Measurements from ENCODE around the gene PDSS1. TPM values are rescaled to one million over a fixed set of nuclear protein-coding genes. Genes with fewer than 3 reads are reported as not detected.
"Not testable (repeated sequence)": the region's sequence is repeated elsewhere in the genome, so short reads cannot be mapped to it uniquely, and the experiment has no call there.

The PDSS1 gene
- total RNA-seq, 1 experiment from 2014 or later = 18.4 TPM

GRCh38 chr10:26681076-26681475 is 16.4 kb upstream of the PDSS1 start:
- no peak overlapping the region for H4K5ac ChIP-seq (ENCODE audit: insufficient read length, low read depth, low read length)
- Mint-ChIP-seq H3K4me3 (no peak overlapping the region), H3K27ac (no peak overlapping the region), H3K4me1 (no peaks in the 10 kb centered on the region), H3K9me3 (no peaks in the 10 kb centered on the region), H3K27me3 (ENCODE audit: low read depth) (no peaks in the 10 kb centered on the region), H3K36me3 (ENCODE audit: insufficient read depth in 1 of 3, low read depth in 3 of 3) (no peaks in the 10 kb centered on the region)
- H3K4me1 ChIP-seq (ENCODE audit: insufficient read depth, low read length) = no peaks in the 10 kb centered on the region
- H2BK5ac ChIP-seq (ENCODE audit: insufficient read length, low read length) = no peak overlapping the region
- H3K23me2 ChIP-seq (ENCODE audit: insufficient read length, low read depth, low read length, poor library complexity, severe bottlenecking) = no peaks in the 10 kb centered on the region
- DNase-seq = no peak
- no peak overlapping the region for H2BK12ac ChIP-seq (ENCODE audit: insufficient read length, low read depth, low read length)
- no peak overlapping the region for H3K4ac ChIP-seq (ENCODE audit: low read depth, low read length)
- no peaks in the 10 kb centered on the region for H3K79me2 ChIP-seq (ENCODE audit: insufficient read depth, low read length)
- H3K27me3 ChIP-seq (ENCODE audit: insufficient read depth, low read length) = no peaks in the 10 kb centered on the region
- H2AK5ac ChIP-seq (ENCODE audit: insufficient read length, low read length) = no peak overlapping the region
- H2BK15ac ChIP-seq (ENCODE audit: low read depth, low read length) = no peak overlapping the region
- no peak overlapping the region for H2BK20ac ChIP-seq (ENCODE audit: low read depth, low read length, poor library complexity, severe bottlenecking)
- no peak overlapping the region for H2BK120ac ChIP-seq (ENCODE audit: low read depth, low read length, poor library complexity, severe bottlenecking)
- H3T11ph ChIP-seq (ENCODE audit: low read length) = no peak overlapping the region
- no peak overlapping the region for H3K4me2 ChIP-seq (ENCODE audit: insufficient read depth, insufficient read length, low read length)
- no peak overlapping the region for H3K18ac ChIP-seq (ENCODE audit: insufficient read length, low read depth, low read length)
- WGBS (ENCODE audit: extremely low coverage, insufficient read length, low lambda C conversion rate) = no CpG with 5 or more reads among the region's 1 CpG
- H4K91ac ChIP-seq (ENCODE audit: insufficient read length, low read depth, low read length) = no peak overlapping the region
- H3K9me3 ChIP-seq (ENCODE audit: control insufficient read depth, low read depth, low read length) = no peaks in the 10 kb centered on the region
- no peak overlapping the region for H3K56ac ChIP-seq (ENCODE audit: insufficient read length, low read depth, low read length)
- H3K27ac ChIP-seq (ENCODE audit: insufficient read length, low read depth, low read length) = no peak overlapping the region
- TF ChIP-seq CTCF (conservative IDR thresholded peaks at IDR 0.05) = no peak
- no peak overlapping the region for H4K8ac ChIP-seq (replicated peaks; ENCODE audit: insufficient read length, low read depth, low read length)
- H3K79me1 ChIP-seq (ENCODE audit: insufficient read depth, low read depth, low read length, poor library complexity, severe bottlenecking) = no peaks in the 10 kb centered on the region
- no peak overlapping the region for H3K23ac ChIP-seq (ENCODE audit: insufficient read length, low read depth, low read length)
- no peak overlapping the region for H3K14ac ChIP-seq (ENCODE audit: insufficient read depth, low read length)
- H4K20me1 ChIP-seq (ENCODE audit: control insufficient read depth, insufficient read depth, insufficient read length) = no peaks in the 10 kb centered on the region
- H2AFZ ChIP-seq (ENCODE audit: low read length) = no peak overlapping the region
- H3K9ac ChIP-seq (ENCODE audit: extremely low read depth, insufficient read length, low read length) = no peak overlapping the region

GRCh38 chr10:26681971-26682370 is 15.5 kb upstream of the PDSS1 start:
- H3K4me1 Mint-ChIP-seq; H3K56ac ChIP-seq (ENCODE audit: insufficient read length, low read depth, low read length); H2AK5ac ChIP-seq (ENCODE audit: insufficient read length, low read length); H3K79me2 ChIP-seq (ENCODE audit: insufficient read depth, low read length); H3T11ph ChIP-seq (ENCODE audit: low read length); H4K8ac ChIP-seq (replicated peaks; ENCODE audit: insufficient read length, low read depth, low read length); H3K4me2 ChIP-seq (ENCODE audit: insufficient read depth, insufficient read length, low read length); H3K27me3 ChIP-seq (ENCODE audit: insufficient read depth, low read length); H3K23me2 ChIP-seq (ENCODE audit: insufficient read length, low read depth, low read length, poor library complexity, severe bottlenecking); H3K23ac ChIP-seq (ENCODE audit: insufficient read length, low read depth, low read length); H4K5ac ChIP-seq (ENCODE audit: insufficient read length, low read depth, low read length); H3K27ac ChIP-seq (ENCODE audit: insufficient read length, low read depth, low read length); H4K20me1 ChIP-seq (ENCODE audit: control insufficient read depth, insufficient read depth, insufficient read length); H3K27ac Mint-ChIP-seq; DNase-seq; H3K18ac ChIP-seq (ENCODE audit: insufficient read length, low read depth, low read length); H3K36me3 Mint-ChIP-seq (ENCODE audit: insufficient read depth in 1 of 3, low read depth in 3 of 3); H2BK20ac ChIP-seq (ENCODE audit: low read depth, low read length, poor library complexity, severe bottlenecking); H2BK5ac ChIP-seq (ENCODE audit: insufficient read length, low read length); H3K9ac ChIP-seq (ENCODE audit: extremely low read depth, insufficient read length, low read length); H3K79me1 ChIP-seq (ENCODE audit: insufficient read depth, low read depth, low read length, poor library complexity, severe bottlenecking); H2BK120ac ChIP-seq (ENCODE audit: low read depth, low read length, poor library complexity, severe bottlenecking); H3K14ac ChIP-seq (ENCODE audit: insufficient read depth, low read length); H2BK12ac ChIP-seq (ENCODE audit: insufficient read length, low read depth, low read length); H3K9me3 ChIP-seq (ENCODE audit: control insufficient read depth, low read depth, low read length); H4K91ac ChIP-seq (ENCODE audit: insufficient read length, low read depth, low read length); H2AFZ ChIP-seq (ENCODE audit: low read length); H3K9me3 Mint-ChIP-seq; H3K4me3 Mint-ChIP-seq; H3K4me1 ChIP-seq (ENCODE audit: insufficient read depth, low read length); H3K27me3 Mint-ChIP-seq (ENCODE audit: low read depth); H3K4ac ChIP-seq (ENCODE audit: low read depth, low read length); H2BK15ac ChIP-seq (ENCODE audit: low read depth, low read length): not testable (repeated sequence)
- WGBS (ENCODE audit: extremely low coverage, insufficient read length, low lambda C conversion rate) = no CpG with 5 or more reads among the region's 3 CpGs
